ENCODE measurements around the gene DMRTB1. TPM values are rescaled to one million over a fixed set of nuclear protein-coding genes. Genes with fewer than 3 reads are reported as not detected.

The DMRTB1 gene
- total and polyA plus RNA-seq, 10 donors, result not detected

GRCh38 chr1:53411541-53412152, 47.6 kb upstream of the DMRTB1 start:
- 76 to 92% (median 88%) methylated on average over 5 of the region's 5 CpGs for WGBS, 5 donors
- H3K9me3 ChIP-seq, result no peaks in the 10 kb centered on the region
- TF ChIP-seq POLR2AphosphoS5 (IDR thresholded peaks at IDR 0.05) (no peak), POLR2A (IDR thresholded peaks at IDR 0.05) (no peak)
- TF ChIP-seq, protein P1, sequence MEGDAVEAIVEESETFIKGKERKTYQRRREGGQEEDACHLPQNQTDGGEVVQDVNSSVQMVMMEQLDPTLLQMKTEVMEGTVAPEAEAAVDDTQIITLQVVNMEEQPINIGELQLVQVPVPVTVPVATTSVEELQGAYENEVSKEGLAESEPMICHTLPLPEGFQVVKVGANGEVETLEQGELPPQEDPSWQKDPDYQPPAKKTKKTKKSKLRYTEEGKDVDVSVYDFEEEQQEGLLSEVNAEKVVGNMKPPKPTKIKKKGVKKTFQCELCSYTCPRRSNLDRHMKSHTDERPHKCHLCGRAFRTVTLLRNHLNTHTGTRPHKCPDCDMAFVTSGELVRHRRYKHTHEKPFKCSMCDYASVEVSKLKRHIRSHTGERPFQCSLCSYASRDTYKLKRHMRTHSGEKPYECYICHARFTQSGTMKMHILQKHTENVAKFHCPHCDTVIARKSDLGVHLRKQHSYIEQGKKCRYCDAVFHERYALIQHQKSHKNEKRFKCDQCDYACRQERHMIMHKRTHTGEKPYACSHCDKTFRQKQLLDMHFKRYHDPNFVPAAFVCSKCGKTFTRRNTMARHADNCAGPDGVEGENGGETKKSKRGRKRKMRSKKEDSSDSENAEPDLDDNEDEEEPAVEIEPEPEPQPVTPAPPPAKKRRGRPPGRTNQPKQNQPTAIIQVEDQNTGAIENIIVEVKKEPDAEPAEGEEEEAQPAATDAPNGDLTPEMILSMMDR (IDR thresholded peaks at IDR 0.05 in 8 of 11, conservative IDR thresholded peaks at IDR 0.05 in 3 of 11), result no peak
- peaks cover 0 to 24% (median 0%) of the 10 kb centered on the region in 6 donors for H3K4me1 ChIP-seq
- H3K36me3 ChIP-seq, result no peaks in the 10 kb centered on the region
- peak overlapping the region in 5 of 8 donors; percentile 61 to 83 (median 75) for H3K27ac ChIP-seq
- no peak overlapping the region for H3K4me3 ChIP-seq
- H3K27me3 ChIP-seq (replicated peaks in 1 of 7), result peaks cover 0 to 16% (median 0%) of the 10 kb centered on the region in 7 donors
- DNase-seq, result no peak
- intact Hi-C loops (cut with DNase I; ENCODE audit: low total_unique reads), result no loop called here

GRCh38 chr1:53412285-53413174, 46.7 kb upstream of the DMRTB1 start:
- TF ChIP-seq POLR2AphosphoS5 (IDR thresholded peaks at IDR 0.05) (no peak), POLR2A (IDR thresholded peaks at IDR 0.05) (no peak)
- TF ChIP-seq, protein P1 (IDR thresholded peaks at IDR 0.05 in 8 of 11, conservative IDR thresholded peaks at IDR 0.05 in 3 of 11), result no peak
- Histone ChIP-seq H3K9me3 (no peaks in the 10 kb centered on the region), H3K4me3 (no peak overlapping the region), H3K27me3 (replicated peaks in 1 of 7) (peaks cover 0 to 16% (median 0%) of the 10 kb centered on the region in 7 donors), H3K4me1 (peaks cover 0 to 32% (median 3%) of the 10 kb centered on the region in 6 donors), H3K36me3 (no peaks in the 10 kb centered on the region), H3K27ac (peak overlapping the region; percentile 42 to 83 (median 64))
- no peak for DNase-seq
- intact Hi-C loops (cut with DNase I; ENCODE audit: low total_unique reads), result no loop called here
- 87 to 98% (median 91%) methylated on average over 9 to 10 of the region's 10 CpGs for WGBS, 5 donors

GRCh38 chr1:53413175-53414001, 45.8 kb upstream of the DMRTB1 start:
- DNase-seq, result no peak
- Histone ChIP-seq H3K27me3 (replicated peaks in 1 of 7) (peaks cover 0 to 19% (median 0%) of the 10 kb centered on the region in 7 donors), H3K4me3 (no peak overlapping the region), H3K9me3 (no peaks in the 10 kb centered on the region), H3K4me1 (peaks cover 0 to 33% (median 3%) of the 10 kb centered on the region in 6 donors), H3K36me3 (no peaks in the 10 kb centered on the region), H3K27ac (peak overlapping the region; percentile 58 to 83 (median 66))
- intact Hi-C loops (cut with DNase I; ENCODE audit: low total_unique reads), result no loop called here
- 53 to 77% (median 70%) methylated on average over 8 of the region's 8 CpGs for WGBS, 5 donors
- no peak for TF ChIP-seq POLR2A (IDR thresholded peaks at IDR 0.05)
- no peak for TF ChIP-seq POLR2AphosphoS5 (IDR thresholded peaks at IDR 0.05)
- TF ChIP-seq, protein P1 (IDR thresholded peaks at IDR 0.05 in 8 of 11, conservative IDR thresholded peaks at IDR 0.05 in 3 of 11), result no peak
